Measurements from ENCODE around the gene EMC9.

Gene EMC9

DNA sequence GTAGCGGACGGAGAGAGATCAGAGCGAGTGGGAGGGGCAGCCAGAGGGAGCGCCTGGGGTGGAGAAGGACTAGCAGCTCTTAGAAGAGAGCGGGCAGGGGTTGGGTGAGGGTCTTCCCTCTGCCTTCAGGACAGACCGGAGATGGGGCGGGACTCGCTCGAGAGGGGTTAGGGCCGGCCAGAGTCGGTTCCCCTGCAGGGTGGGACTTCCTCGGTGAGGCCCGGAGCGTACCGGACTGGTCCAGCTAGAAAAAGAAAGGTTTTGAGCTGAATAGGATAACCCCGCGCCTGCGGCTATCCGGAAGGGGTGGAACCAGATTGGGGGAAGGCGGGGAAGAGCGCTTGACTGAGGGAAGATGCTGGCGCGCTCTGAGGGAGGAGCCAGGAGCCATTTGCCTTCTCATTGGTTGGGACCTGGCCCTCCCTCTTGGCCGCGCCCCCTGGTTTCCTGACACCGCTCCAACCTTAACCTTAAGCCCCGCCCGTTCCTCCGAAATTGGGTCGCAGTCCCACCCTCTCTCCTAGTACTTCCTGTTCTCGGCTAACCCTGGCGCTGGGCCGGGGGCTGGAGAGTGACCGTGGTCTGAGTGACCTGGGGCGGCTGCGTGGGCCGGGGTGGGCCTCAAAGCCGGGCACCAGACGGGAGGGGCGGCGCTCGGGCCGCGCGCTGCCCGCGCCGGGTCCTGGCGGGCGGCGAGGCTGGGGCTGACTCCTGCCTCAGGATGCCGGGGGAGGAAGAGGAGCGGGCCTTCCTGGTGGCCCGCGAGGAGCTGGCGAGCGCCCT is 5.8 kb upstream of the EMC9 start, which contains the start of gene RNF31:
Gene RNF31 (plus strand): TSS at position 521 of the 783 bp plus-strand sequence. CDS start 201 bp downstream, at position 722.
- DNase-seq, result peak; percentile 90 to 97

DNA sequence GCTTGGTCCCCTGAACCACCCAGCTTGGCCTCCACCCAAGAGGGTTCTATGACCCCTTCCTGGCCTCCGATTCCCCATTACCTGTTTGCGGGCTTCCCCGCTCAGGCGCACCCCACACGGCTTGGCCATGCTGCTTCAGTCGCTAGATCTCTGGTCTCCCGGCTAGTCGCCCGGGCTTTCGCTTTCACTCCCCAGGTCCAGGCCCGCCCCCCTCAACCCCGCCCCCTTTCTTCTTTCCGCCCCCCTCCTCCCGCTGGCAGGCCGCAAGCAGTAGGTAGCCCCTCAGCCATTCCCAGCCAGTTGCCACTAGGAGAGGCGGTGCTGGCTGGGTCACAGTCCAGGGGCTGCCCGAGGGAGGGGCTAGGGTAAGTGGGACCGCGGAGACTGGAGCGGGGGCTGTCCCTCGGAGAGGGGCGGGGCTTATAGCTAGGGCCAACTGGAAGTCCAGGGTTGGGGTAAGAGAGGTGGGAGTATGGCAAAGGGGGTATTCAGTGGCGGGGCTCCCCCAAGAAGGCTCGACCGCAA is 5.1 kb upstream of the EMC9 start, which contains the start of gene PSME2:
Gene PSME2 (minus strand): TSS at position 158 of the 525 bp plus-strand sequence. CDS start 29 bp downstream, at position 129.
- DNase-seq, result peak; percentile 93 to 97

DNA sequence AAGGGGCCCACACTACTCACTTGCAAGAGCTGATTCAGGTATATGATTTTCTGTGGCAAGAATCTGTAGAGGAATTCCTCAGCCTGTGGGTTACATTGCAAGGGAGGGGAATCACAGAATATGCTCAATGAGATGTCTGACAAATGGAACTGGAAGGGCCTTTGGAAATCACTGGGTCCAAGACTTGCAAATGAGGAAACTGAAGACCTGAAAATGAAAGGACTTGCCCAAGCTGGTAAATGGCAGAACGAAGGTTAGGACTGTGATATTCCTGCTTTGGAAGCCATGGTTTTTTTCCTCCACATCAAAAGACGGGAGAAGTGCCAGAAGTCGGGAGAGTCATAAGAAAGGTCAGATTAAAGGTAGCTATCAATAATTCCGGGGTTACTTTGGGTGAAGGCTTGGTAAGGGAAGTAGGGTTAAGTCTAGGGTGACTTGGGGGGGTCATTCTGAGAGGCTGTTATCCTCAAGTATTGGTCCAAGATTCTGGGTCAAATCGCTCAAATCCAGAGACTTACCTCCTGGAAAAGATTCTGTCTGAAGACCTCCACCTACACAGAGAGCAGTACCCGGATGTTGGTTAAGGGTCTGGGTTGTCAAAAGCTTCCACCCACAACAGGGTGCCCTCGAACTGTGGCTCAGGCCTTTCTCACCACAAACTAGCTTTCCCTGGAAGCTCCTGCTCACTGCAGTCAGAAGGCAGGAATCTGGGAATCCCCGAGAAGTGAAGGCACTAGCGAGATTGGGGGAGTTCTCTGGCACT is 4.5 kb upstream of the EMC9 start:
- no peak for DNase-seq

DNA sequence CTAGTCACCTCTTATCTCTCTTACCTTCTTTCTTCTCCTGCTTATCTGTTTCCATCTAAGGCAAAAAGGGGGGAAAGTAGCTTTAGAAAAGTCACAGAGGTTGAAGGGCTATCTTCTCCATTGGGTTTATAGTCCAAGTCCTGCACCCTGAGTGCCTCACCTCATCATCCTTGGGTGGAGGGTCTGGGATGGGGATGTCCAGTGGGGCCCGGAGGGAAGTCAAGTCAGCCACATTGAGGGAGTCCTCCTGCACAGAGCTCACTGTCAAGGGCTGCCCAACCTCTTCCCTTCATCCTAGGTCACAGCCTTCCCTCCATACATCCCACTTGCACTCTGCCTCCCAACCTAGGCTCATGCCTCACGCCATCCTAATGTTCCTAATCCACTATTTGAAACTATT is 3.8 kb upstream of the EMC9 start:
- DNase-seq, result no peak

DNA sequence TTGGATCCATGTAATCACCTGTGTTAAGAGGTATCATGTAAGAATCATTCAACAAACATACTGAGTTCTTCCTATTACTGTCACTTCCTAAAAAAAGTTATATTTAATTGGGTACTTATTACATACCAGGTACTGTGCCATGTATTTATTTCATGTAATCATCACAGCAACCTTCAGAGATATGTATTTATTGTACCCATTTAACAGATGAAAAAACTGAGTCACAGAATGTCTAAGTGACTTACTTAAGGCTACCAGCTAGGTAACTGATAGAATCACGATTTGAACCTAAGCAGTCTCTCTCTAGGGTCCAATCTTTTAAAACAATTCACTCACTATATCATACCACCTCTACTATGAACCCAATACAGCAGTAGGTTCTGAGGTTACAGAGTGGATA is 3.1 kb upstream of the EMC9 start:
- no peak for DNase-seq

DNA sequence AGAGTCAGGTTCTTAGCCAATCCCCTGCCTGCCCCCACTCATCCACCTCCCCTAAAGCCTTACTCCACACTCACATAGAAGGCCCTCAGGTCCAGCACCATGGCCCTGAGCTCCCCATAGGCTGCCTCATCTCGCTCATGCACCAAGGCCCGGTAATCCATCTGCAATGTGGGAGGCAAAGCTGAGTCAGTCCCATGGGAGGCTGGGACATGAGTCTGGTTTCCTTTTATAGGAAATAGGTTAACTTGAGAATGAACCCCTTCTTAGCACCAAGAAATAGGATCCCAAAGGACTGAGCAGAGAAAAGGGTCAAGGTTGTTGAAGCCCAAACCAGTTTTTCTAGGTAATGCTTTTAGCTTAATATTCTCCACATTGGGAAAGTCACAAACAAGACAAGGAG is 2.1 kb upstream of the EMC9 start:
- DNase-seq, result no peak

DNA sequence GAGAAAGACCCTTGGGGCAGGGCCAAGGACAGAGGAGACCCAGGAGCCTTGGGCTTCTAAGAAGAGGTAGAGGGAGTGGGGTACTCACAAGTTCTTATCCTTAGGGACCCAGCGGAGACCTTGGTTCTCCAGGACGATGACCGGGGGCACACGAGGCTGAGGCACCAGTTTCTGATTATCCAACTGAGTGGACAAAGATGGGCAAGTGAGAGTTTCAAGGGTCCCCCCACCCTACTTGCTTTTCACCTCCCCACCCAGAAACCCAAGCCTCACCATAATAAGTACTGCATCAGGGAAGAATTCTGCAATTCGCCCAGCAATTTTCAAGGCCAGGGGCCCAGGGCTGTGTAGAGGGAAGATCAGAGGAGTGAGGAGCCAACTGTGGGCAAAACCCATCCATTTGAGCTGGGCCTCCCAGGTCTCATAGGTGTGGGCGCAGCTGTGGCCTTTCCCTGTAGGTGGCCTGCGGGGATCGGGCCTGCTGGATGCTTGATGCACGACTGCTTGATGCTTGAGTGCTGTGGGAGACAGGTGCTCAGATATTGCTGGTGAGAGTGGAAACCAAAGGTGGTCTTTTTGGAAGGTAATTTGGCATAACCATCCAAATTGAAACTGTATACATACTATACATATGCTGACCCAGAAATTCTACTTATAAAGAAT is 2.0 kb downstream of the EMC9 start:
- DNase-seq, result no peak

DNA sequence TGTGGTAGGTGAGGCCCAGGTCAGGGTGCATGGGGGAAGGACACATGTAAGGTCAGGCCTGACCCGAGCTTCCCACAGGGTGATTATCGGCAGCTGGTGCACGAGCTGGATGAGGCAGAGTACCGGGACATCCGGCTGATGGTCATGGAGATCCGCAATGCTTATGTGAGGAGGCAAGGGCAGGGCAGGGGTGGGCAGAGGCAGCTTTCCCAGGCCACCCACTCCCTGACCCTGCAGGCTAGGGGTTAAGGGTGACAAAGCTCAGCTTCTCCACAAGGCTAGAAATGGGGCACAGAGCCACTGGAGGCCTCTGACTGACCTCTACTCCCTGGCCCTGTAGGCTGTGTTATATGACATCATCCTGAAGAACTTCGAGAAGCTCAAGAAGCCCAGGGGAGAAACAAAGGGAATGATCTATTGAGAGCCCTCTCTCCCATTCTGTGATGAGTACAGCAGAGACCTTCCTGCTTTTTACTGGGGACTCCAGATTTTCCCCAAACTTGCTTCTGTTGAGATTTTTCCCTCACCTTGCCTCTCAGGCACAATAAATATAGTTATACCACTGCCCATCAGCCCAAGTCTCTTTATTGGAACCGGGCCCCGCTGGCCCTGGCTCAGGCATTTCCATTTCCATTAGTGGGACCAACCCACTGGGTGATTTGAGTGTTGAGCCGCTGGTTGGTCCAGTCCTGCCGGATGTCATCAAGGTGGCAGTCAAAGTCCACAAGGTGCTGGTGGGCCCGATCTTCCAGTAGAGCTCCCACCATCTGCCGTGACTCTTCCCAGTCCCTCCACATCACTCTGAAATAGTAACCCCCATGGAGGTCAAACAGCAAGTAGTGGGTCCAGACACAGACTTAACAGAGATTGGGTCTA is 2.8 kb downstream of the EMC9 start:
- DNase-seq, result no peak

DNA sequence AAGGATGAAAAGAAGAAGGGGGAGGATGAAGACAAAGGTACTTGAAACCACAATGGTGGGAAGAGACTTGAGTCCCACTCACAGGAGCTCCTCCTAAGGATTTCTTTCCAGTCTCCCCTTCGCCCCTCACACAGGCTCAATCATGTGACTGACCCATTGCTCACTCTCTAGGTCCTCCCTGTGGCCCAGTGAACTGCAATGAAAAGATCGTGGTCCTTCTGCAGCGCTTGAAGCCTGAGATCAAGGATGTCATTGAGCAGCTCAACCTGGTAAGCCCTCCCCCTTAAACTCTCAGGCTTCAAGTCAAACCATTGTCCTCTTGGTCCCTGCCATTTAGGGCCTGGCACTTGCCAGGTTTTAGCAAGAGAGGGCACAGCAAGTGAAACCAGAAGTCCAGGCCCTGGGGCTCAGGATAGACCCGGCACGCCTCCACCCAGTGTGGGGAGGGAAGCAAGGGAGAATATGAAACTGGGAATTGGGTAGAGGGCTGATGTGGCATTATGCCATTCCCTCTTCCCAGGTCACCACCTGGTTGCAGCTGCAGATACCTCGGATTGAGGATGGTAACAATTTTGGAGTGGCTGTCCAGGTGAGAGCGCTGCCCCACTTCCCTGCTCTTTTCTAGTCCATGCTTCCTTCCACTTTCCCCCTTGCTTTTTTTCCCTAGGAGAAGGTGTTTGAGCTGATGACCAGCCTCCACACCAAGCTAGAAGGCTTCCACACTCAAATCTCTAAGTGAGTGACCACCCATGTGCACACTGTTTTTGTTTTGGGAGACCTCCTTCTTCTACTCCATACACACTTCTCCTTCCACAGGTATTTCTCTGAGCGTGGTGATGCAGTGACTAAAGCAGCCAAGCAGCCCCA is 3.6 kb downstream of the EMC9 start:
- DNase-seq, result no peak

DNA sequence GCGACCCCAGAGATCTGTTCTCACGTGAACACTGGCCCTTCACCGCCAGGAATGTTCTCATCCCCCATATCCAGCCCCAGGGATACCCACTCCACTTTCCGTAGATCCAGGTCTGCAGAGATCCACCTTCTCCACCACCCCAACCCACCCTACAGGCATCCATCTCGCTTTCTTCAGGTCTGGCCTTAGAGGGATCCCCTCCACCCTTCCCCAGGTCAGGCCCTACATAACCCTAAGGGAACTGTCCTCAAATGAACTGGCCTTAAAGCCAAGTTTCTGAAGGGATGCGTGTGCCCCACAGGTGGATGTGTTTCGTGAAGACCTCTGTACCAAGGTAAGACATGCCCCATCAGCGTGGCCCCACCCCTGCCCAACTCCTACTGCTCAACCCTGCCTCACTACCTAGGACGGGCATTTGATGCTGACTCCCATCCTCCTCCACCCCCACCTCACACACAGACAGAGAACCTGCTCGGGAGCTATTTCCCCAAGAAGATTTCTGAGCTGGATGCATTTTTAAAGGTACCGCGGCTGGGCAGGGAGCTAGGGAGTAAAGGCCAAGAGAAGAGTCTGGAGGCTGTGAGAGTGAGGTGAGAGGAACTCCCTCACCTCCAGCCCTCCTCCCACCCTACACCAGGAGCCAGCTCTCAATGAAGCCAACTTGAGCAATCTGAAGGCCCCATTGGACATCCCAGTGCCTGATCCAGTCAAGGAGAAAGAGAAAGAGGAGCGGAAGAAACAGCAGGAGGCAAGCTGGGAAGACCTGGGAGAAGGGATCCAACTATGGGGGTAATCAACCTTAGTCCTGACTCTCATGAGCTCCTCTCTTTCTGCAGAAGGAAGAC is 4.5 kb downstream of the EMC9 start:
- DNase-seq, result no peak

DNA sequence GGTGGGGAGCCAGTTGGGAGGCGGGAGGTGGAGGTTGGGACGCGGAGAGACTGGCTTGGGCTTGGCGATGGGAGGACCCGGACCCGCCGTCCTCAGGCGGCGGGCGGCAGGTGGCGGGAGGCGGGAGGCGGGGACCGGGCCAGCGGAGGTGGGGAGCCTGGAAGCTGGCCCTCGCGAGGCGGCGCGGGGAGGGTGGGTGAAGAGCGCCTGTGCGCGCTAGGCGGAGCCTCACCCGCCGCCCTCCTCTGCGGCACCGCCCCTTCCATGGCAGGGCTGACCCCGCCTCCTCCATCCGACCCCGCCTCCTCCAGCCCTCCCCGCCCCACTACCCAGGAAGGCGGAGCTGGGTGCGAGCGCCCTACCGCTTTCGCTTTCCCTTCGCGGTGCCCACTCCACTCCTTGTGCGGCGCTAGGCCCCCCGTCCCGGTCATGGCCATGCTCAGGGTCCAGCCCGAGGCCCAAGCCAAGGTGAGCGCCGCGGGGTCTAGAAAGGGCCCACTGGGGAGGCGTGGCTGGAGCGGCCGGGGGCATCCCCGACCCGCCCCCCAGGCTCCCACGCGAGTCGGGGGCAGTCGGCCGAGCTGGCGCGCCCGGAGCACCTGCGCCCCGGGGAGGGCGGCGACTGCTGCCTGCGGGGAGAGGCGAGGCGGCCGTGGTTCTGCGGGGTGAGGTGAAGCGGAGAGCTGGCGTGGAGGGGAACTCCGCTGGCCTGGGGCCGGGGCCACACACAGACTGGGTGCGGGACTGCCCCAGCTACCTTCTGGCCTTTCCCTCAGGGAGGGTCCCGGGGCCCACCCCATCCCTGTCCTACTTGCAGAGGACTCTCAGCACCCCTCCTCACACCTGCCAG is 5.3 kb downstream of the EMC9 start, which contains the start of gene PSME1:
Gene PSME1 (plus strand): TSS at position 361 of the 850 bp plus-strand sequence. CDS start 69 bp downstream, at position 430.
- DNase-seq, result peak; percentile 53 to 86

DNA sequence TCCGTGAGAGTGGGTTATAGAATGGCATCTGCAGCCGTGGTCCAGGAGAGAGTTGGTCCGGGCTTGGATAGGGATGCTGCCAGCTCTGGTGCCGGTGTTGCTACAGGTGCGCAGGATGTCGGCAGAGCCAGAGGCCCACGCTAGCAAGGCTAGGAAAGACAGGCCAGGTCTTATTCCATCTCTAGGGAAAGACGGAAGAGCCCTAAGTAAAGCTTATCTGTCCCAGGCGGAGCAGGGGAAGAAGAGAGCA is 5.9 kb downstream of the EMC9 start:
- DNase-seq, result no peak

DNA sequence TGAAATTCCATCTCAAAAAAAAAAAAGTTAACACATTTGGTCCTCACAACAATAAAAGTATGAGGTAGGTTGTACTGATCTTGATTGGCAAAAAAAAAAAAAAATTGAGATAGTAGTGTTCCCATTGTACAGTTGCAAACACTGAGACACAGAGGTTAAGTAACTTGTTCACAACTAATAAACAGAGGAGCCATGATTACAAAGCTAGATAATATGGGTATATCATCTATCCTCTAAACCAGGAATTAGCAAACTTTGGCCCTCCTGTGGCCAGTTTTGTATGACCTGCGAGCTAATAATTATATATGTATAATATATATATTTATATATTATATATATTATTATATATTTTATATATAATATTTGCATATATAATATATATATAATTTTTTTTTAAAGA is 7.7 kb downstream of the EMC9 start:
- no peak for DNase-seq

DNA sequence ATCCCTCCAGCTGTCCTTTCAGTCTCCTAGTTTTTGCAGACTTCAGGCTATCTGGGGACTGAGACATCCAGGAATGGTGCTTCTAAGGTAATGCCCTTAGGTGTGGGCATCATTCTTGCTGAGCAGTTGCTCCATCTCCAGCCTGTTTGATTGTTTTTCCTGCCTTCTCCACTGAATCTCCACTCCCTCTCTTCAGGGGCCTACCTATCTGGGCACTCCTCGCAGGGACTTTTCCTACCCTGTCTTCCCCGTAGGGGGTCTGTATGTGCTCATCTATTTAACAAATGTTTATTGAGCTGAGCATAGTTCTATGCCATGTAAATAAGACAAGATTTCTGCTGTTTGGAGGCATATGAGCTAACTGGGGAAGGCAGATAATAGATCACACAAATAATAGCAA is 8.4 kb downstream of the EMC9 start:
- DNase-seq, result no peak

DNA sequence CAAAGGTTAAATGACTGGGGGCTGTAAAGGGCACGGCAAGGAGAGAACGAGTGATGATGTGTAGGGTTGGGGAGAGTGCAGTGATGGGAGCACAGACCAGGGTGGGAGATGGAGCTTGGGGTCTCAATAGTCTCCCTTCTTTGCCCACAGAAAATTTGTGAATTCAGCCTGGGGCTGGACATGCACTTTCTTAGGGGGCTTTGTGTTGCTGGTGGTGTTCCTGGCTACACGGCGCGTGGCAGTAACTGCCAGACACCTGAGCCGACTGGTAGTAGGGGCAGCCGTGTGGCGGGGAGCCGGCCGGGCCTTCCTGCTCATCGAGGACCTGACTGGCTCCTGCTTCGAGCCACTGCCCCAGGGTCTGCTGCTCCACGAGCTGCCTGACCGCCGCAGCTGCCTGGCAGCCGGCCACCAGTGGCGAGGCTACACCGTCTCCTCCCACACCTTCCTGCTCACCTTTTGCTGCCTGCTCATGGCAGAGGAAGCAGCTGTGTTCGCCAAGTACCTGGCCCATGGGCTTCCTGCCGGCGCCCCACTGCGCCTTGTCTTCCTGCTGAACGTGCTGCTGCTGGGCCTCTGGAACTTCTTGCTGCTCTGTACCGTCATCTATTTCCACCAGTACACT is 9.2 kb downstream of the EMC9 start:
- no peak for DNase-seq

DNA sequence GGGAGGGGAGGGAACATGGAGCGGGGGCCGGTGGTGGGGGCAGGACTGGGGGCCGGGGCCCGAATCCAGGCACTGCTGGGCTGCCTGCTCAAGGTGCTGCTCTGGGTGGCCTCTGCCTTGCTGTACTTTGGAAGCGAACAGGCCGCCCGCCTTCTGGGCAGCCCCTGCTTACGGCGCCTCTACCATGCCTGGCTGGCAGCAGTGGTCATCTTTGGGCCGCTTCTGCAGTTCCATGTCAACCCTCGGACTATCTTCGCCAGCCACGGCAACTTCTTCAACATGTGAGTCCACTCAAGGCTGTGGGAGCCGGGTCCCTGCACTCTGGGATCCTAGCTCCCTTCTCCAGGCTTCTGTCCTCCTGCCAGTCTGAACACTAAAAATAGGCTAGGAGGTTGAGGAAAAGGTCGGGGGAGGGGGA is 9.8 kb downstream of the EMC9 start:
- DNase-seq, result no peak

DNA sequence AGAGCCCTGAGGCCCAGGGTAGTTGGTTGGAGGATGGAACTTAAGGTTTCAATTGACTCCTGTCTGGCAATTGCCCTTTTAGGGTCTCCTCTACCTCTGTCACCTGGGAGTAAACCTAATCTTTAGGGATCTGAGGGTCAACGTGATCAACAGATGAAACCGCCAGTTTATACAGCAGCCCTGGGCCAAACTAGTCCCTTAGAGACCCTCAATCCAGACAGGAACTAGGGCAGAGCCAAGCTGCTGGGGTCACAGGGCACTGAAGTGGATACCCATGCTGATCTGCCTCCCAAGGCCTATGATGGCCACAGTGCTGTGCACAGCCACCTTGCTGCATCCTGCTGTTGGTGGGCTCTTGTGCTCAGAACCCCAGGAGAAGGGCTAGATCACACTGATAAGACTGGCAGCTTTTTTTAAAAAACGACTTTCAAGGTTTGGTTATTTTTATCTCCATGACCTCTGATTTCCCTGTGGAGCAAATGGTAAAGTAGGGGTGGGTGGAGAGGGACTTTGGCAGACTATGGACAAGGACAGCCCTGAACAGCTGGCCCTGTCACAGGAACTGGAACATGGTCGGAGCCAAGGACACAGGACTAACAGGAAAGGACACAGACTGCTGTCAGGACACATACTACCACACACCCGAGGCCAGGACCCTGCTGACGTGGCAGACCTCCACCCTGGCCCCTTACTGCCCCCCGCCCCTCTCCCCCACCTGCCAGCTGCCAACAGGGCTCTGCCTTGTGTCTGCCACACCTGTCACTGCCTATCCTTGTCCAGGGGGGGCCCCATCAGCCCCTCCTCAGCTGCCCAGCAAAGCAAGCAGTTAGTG is 10.5 kb downstream of the EMC9 start:
- no peak for DNase-seq

DNA sequence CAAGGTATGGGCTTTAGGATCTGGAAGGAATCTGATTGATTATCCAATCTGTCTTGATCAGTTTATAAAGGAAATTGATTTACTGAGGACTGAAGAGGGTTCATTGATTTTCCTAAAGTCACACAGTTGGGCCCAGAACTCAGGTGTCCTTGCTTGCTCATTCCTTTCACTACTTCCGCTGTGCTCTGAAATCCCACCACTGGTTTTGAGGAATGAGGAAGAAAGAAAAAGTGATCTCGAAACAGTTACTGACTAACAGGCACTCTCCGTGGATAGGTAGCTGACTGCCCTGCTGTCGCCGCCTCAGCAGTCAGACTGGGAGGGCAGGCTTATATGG is 11.0 kb downstream of the EMC9 start, which contains the start of gene FITM1:
Gene FITM1 (plus strand): TSS at position 280 of the 337 bp plus-strand sequence. CDS start 905 bp downstream, outside the sequence.
- no peak for DNase-seq

Measured in SW 1271 (cell line).